Activated B cell treated with CpG ODN at 0.5 μM for 24 hours (primary cell): ENCODE measurements around the gene RFLNA. TPM values are rescaled to one million over a fixed set of nuclear protein-coding genes. Genes with fewer than 3 reads are reported as not detected.

ENCODE experiments used
- ATAC-seq: fragments of 200-7000 bp; cut with Tn5 transposase; one replicate; pipeline ENCODE4 v1.10.0; 2021; ENCODE audit warnings: low read depth, mild to moderate bottlenecking, moderate library complexity
- CTCF ChIA-PET: fragments of 350-600 bp; sonication (Branson Sonifier 250); formaldehyde crosslinking; loops from one replicate; lab custom pipeline; 2021; ENCODE audit warnings: antibody characterized with exemption; lab: Charles Lee
- POLR2A ChIA-PET: fragments of 350-600 bp; sonication (Branson Sonifier 250); formaldehyde crosslinking; loops from one replicate; lab custom pipeline; 2021; ENCODE audit warnings: antibody characterized with exemption; lab: Charles Lee
- DNase-seq: peaks from one replicate; pipeline ENCODE4 v3.0.0; 2022
- H3K27ac Mint-ChIP-seq: one replicate; pipeline ENCODE4 v1.8.0; 2020; ENCODE audit warnings: mixed read lengths
- H3K27me3 Mint-ChIP-seq: one replicate; pipeline ENCODE4 v1.8.0; 2021; ENCODE audit warnings: mixed read lengths
- H3K36me3 Mint-ChIP-seq: one replicate; pipeline ENCODE4 v1.8.0; 2021; ENCODE audit warnings: low read depth, mixed read lengths
- H3K4me1 Mint-ChIP-seq: one replicate; pipeline ENCODE4 v1.8.0; 2021; ENCODE audit warnings: mixed read lengths
- H3K4me3 Mint-ChIP-seq: one replicate; pipeline ENCODE4 v1.8.0; 2020; ENCODE audit warnings: mild to moderate bottlenecking, mixed read lengths
- H3K9me3 Mint-ChIP-seq: one replicate; pipeline ENCODE4 v1.8.0; 2020; ENCODE audit warnings: mixed read lengths
- intact Hi-C: fragments of 100-400 bp; cut with micrococcal nuclease; formaldehyde crosslinking; loops from one replicate; pipeline ENCODE4 v1.15.1; 2024
- total RNA-seq: library from RNA; stranded (reverse); gene quantifications from 2 replicates; pipeline ENCODE4 v1.2.3, GENCODE V29; 2022
- TF ChIP-seq, protein P1 (sequence below): fragments of 200-600 bp; IDR thresholded peaks from one replicate; pipeline ENCODE4 v1.8.0; 2022; ENCODE audit warnings: antibody characterized with exemption, mild to moderate bottlenecking

The RFLNA gene
- total RNA-seq, 1 donor from 2014 or later: not detected

DNA sequence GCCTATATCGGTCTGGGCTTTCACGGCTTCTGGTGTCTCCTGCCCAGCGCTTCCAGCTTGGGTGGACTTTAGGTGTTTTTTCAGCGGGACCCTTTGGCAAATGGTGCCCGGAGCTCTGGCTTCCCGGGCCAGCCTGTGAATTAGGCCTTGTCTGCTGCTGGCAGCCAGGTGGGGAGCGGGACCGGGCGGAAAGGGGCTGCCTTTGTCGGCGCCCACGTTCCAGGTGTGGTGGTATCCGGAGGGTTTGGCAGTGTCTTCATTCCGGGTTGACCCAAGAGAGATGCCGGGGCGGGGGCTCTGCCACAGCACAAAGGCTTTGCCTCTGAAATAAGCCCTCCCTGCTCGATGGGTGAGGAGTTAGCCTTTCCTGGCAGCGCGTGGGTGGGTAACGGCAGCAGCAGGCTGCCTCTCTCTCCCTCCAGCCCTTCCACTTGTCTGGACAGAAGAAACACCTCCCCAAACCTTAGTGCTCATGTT is 9.5 kb downstream of the RFLNA start:
- H3K9me3 Mint-ChIP-seq: no peaks in the 10 kb centered on the region
- intact Hi-C loops: no loop called here
- H3K4me1 Mint-ChIP-seq: no peaks in the 10 kb centered on the region
- ChIA-PET CTCF (no interaction called here), POLR2A (no interaction called here)
- DNase-seq: no peak
- H3K27ac Mint-ChIP-seq: no peak overlapping the region
- ATAC-seq: no peak
- TF ChIP-seq, protein P1, sequence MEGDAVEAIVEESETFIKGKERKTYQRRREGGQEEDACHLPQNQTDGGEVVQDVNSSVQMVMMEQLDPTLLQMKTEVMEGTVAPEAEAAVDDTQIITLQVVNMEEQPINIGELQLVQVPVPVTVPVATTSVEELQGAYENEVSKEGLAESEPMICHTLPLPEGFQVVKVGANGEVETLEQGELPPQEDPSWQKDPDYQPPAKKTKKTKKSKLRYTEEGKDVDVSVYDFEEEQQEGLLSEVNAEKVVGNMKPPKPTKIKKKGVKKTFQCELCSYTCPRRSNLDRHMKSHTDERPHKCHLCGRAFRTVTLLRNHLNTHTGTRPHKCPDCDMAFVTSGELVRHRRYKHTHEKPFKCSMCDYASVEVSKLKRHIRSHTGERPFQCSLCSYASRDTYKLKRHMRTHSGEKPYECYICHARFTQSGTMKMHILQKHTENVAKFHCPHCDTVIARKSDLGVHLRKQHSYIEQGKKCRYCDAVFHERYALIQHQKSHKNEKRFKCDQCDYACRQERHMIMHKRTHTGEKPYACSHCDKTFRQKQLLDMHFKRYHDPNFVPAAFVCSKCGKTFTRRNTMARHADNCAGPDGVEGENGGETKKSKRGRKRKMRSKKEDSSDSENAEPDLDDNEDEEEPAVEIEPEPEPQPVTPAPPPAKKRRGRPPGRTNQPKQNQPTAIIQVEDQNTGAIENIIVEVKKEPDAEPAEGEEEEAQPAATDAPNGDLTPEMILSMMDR: no peak
- peaks cover 1% of the 10 kb centered on the region for H3K27me3 Mint-ChIP-seq
- no peak overlapping the region for H3K4me3 Mint-ChIP-seq
- H3K36me3 Mint-ChIP-seq: no peaks in the 10 kb centered on the region

DNA sequence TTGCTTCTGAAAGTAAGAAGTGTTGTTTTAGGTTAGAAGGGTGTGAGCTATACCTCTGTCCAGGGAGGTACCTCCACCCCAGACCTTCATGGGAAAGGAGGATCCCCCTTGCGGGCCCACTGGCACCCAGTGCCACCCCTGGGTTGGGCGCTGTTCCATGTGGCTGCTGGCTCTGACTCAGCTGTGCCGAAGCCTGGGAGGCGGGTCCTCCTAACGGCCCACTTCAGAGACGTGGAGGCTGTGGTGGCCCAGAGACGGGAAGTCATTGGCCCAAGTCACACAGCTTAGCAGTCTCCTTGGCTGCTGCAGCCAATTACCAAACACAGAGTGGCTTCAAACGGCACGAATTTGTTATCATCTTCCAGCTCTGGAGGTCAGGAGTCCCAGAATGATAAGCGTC is 10.2 kb downstream of the RFLNA start:
- ChIA-PET CTCF (no interaction called here), POLR2A (no interaction called here)
- intact Hi-C loops: no loop called here
- Mint-ChIP-seq H3K36me3 (no peaks in the 10 kb centered on the region), H3K9me3 (no peaks in the 10 kb centered on the region), H3K4me3 (no peak overlapping the region), H3K4me1 (no peaks in the 10 kb centered on the region), H3K27ac (no peak overlapping the region), H3K27me3 (no peaks in the 10 kb centered on the region)
- no peak for DNase-seq
- TF ChIP-seq, protein P1: no peak
- ATAC-seq: no peak

DNA sequence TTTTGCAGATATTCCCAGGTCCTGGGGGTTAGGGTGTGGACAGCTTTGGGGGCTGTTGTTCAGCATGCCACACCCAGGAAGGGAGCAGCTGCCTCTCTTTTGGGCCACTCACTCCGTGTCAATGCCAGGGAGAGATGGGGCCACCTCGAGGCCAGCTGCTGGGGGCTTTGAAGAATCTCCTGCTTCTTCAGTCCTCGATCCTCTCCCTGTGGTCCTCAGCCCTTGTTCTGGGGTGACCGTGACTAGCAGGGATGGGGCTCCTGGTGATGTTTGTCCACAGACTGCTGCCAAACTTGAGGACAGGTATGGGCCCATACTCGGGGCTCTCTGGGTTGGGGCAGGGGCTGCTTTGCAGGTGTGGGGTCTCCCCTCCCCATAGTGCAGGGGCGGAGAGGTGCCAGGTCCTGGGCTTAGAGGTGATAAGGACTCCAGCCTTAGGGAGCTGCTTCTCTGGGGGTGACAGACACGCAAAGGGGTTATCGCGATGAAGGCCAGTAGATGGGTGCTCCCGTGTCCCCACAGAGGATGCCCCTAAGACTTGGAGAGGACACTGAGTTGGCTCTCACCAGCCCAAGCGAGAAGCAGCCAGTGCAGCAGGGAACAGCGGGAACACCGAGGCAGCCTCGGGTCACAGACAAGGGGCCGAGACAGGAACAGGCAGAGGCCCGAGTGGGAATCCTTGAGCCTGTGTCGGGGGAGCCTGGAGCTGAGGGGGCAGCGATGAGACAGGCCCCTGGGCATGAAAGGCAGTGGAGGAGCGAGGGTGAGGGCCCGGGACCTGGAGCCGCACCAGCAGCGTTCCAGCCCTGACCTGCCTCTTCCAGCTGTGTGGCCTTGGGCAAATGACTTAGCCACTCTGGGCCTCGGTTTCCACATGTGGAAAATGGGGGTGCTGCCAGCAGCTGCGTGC is 11.1 kb downstream of the RFLNA start:
- Mint-ChIP-seq H3K36me3 (no peaks in the 10 kb centered on the region), H3K4me3 (no peak overlapping the region), H3K27ac (no peak overlapping the region), H3K9me3 (no peaks in the 10 kb centered on the region), H3K4me1 (no peaks in the 10 kb centered on the region), H3K27me3 (no peaks in the 10 kb centered on the region)
- POLR2A ChIA-PET: no interaction called here
- TF ChIP-seq, protein P1: no peak
- DNase-seq (no peak), ATAC-seq (no peak)
- intact Hi-C loops: no loop called here
- CTCF ChIA-PET: no interaction called here

DNA sequence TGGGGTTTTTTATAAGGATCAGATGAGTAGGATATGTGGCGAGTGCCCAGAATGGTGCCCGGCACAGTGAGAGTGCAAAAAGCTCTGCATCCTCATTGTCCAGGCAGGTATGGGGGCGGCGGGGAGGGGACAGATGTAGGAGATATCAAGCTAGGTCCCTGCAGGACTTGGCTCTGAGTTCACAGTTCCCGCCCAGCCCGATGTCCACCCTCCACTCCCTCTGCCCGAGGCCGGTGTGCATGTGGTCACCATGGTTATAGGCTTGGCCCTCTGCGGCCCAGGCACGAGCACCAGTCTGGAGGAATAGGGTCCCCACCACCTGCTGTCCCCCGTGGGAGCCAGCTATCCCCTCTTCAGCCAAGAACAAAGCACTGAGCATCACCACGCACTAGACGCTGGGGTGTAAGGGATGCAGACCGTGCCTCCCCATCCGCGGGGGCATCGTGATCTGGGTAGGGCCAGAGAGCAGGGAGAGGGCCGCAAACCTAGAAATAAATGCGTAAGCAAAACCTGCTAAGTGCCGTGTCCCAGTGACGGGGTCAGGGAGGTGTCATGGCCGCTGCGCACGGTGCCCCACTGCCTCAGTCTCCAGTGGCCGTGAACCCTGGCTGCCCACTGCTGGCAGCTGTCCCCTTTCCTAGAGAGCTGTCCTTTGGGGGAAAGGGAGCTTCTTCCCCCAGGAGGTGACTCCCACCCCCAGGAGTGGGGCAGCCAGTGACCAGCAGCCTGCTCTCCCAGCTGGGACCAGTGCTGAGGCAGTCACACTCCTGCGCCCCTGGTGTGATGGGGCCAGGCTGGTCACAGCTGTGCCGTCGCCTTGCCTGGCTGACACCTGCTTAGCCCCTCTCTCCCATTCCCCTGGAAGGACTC is 12.0 kb downstream of the RFLNA start:
- DNase-seq: no peak
- ATAC-seq: no peak
- Mint-ChIP-seq H3K27ac (no peak overlapping the region), H3K27me3 (no peaks in the 10 kb centered on the region), H3K4me1 (no peaks in the 10 kb centered on the region), H3K36me3 (no peaks in the 10 kb centered on the region), H3K9me3 (no peaks in the 10 kb centered on the region), H3K4me3 (no peak overlapping the region)
- CTCF ChIA-PET: no interaction called here
- intact Hi-C loops: no loop called here
- TF ChIP-seq, protein P1: no peak
- POLR2A ChIA-PET: no interaction called here

DNA sequence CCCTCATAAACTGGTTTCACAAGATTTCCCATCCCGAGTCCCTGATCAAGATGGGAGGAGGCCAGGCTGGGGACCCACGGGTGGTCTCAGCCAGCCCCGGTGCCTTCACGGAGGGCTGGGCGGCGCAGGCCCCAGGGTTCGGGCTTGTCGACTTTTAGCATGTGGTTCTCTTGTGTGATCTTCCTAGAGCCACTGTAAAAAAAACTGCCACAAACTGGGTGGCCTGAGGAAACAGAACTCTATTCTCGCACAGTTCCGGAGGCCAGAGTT is 12.6 kb downstream of the RFLNA start:
- Mint-ChIP-seq H3K27me3 (no peaks in the 10 kb centered on the region), H3K9me3 (no peaks in the 10 kb centered on the region), H3K4me1 (no peaks in the 10 kb centered on the region), H3K27ac (no peak overlapping the region), H3K4me3 (no peak overlapping the region), H3K36me3 (no peaks in the 10 kb centered on the region)
- POLR2A ChIA-PET: no interaction called here
- no peak for DNase-seq
- no peak for ATAC-seq
- TF ChIP-seq, protein P1: no peak
- CTCF ChIA-PET: no interaction called here
- intact Hi-C loops: no loop called here
